Measurements from ENCODE around the gene TMEM121B. TPM values are rescaled to one million over a fixed set of nuclear protein-coding genes. Genes with fewer than 3 reads are reported as not detected.

TMEM121B gene
- total RNA-seq, 2 donors from 2014 or later = 0.26 TPM; not detected in 1

GRCh38 chr22:17145021-17145680 lies 24.0 kb upstream of the TMEM121B start:
- Histone ChIP-seq H3K4me3 (no peak overlapping the region), H3K4me1 (peaks cover 8% of the 10 kb centered on the region), H3K9me3 (no peaks in the 10 kb centered on the region), H3K27ac (no peak overlapping the region), H3K27me3 (no peaks in the 10 kb centered on the region), H3K36me3 (replicated peaks in 1 of 2; ENCODE audit: insufficient read depth in 1 of 2, low read depth in 2 of 2) (peaks cover 0 to 20% of the 10 kb centered on the region in 2 donors)
- no peak for ATAC-seq
- no peak for DNase-seq
- intact Hi-C loops (cut with DNase I) = no loop called here
- TF ChIP-seq CTCF (IDR thresholded peaks at IDR 0.05) = no peak
- no peak for TF ChIP-seq POLR2A (IDR thresholded peaks at IDR 0.05)
- WGBS, 2 donors = 86 to 96% methylated on average over 5 to 8 of the region's 8 CpGs

GRCh38 chr22:17143826-17144225 lies 22.7 kb upstream of the TMEM121B start:
- Histone ChIP-seq H3K36me3 (replicated peaks in 1 of 2; ENCODE audit: insufficient read depth in 1 of 2, low read depth in 2 of 2) (peaks cover 0 to 20% of the 10 kb centered on the region in 2 donors), H3K27me3 (no peaks in the 10 kb centered on the region), H3K9me3 (no peaks in the 10 kb centered on the region), H3K27ac (no peak overlapping the region), H3K4me1 (no peaks in the 10 kb centered on the region), H3K4me3 (no peak overlapping the region)
- 83 to 95% methylated on average over 5 to 8 of the region's 8 CpGs for WGBS, 2 donors
- intact Hi-C loops (cut with DNase I) = no loop called here
- no peak for DNase-seq
- TF ChIP-seq CTCF (IDR thresholded peaks at IDR 0.05) (no peak), POLR2A (IDR thresholded peaks at IDR 0.05) (no peak)
- no peak for ATAC-seq

GRCh38 chr22:17143101-17143500 lies 21.9 kb upstream of the TMEM121B start:
- H3K4me1 ChIP-seq = no peaks in the 10 kb centered on the region
- no peak overlapping the region for H3K27ac ChIP-seq
- no peak for TF ChIP-seq CTCF (IDR thresholded peaks at IDR 0.05)
- TF ChIP-seq POLR2A (IDR thresholded peaks at IDR 0.05) = no peak
- H3K36me3 ChIP-seq (replicated peaks in 1 of 2; ENCODE audit: insufficient read depth in 1 of 2, low read depth in 2 of 2) = peaks cover 0 to 22% of the 10 kb centered on the region in 2 donors
- 86 to 87% methylated on average over 6 to 9 of the region's 9 CpGs for WGBS, 2 donors
- H3K27me3 ChIP-seq = no peaks in the 10 kb centered on the region
- H3K9me3 ChIP-seq = no peaks in the 10 kb centered on the region
- DNase-seq = no peak
- ATAC-seq = no peak
- no peak overlapping the region for H3K4me3 ChIP-seq
- intact Hi-C loops (cut with DNase I) = no loop called here

GRCh38 chr22:17140826-17141766 lies 19.9 kb upstream of the TMEM121B start:
- Histone ChIP-seq H3K27me3 (no peaks in the 10 kb centered on the region), H3K4me3 (no peak overlapping the region), H3K4me1 (no peaks in the 10 kb centered on the region), H3K36me3 (replicated peaks in 1 of 2; ENCODE audit: insufficient read depth in 1 of 2, low read depth in 2 of 2) (peaks cover 0 to 27% of the 10 kb centered on the region in 2 donors), H3K9me3 (no peaks in the 10 kb centered on the region), H3K27ac (no peak overlapping the region)
- TF ChIP-seq POLR2A (IDR thresholded peaks at IDR 0.05) = no peak
- no peak for TF ChIP-seq CTCF (IDR thresholded peaks at IDR 0.05)
- intact Hi-C loops (cut with DNase I) = no loop called here
- 80 to 93% methylated on average over 1 to 8 of the region's 9 CpGs for WGBS, 2 donors
- no peak for DNase-seq
- ATAC-seq = no peak

Measured in body of pancreas (tissue), 4 donors.